Activated T-cell treated with anti-CD3 and anti-CD28 coated beads, Interleukin-2, amount 50 U/mL, for 1 hour (primary cell): ENCODE data around the gene SORT1.
"Not testable (repeated sequence)": the region's sequence is repeated elsewhere in the genome, so short reads cannot be mapped to it uniquely, and the experiment has no call there.

Experiments used
- DNase-seq: peaks from one replicate; pipeline ENCODE4 v3.0.0-alpha.2; 2020

SORT1 gene

GRCh38 chr1:109397581-109398342, at the start of gene SORT1:
Gene SORT1 (minus strand): TSS chr1:109397918. CDS start chr1:109397892, 26 bp downstream.
- peak; percentile 70 for DNase-seq

- DNase-seq: not testable (repeated sequence)
Observed at GRCh38 chr1:109445949-109446695, 48.4 kb upstream of the SORT1 start.

- DNase-seq: no peak
Observed at GRCh38 chr1:109444346-109444745, 46.6 kb upstream of the SORT1 start.

- no peak for DNase-seq
Observed at GRCh38 chr1:109443476-109443875, 45.8 kb upstream of the SORT1 start.

- no peak for DNase-seq
Observed at GRCh38 chr1:109441069-109441468, 43.4 kb upstream of the SORT1 start.

GRCh38 chr1:109438798-109439297, 41.1 kb upstream of the SORT1 start:
- DNase-seq: no peak

GRCh38 chr1:109434484-109434883, 36.8 kb upstream of the SORT1 start:
- no peak for DNase-seq

- DNase-seq: no peak
Observed at GRCh38 chr1:109433322-109433721, 35.6 kb upstream of the SORT1 start.

- DNase-seq: no peak
Observed at GRCh38 chr1:109432336-109432735, 34.6 kb upstream of the SORT1 start.

- DNase-seq: no peak
Observed at GRCh38 chr1:109427171-109427467, 29.4 kb upstream of the SORT1 start.

- peak; percentile 88 for DNase-seq
Observed at GRCh38 chr1:109426281-109427170, 28.8 kb upstream of the SORT1 start, which contains the start of gene PSMA5. Gene PSMA5 (minus strand): TSS chr1:109426448. CDS start chr1:109426330, 118 bp downstream.

GRCh38 chr1:109425391-109426280, 27.9 kb upstream of the SORT1 start:
- DNase-seq: no peak

GRCh38 chr1:109423498-109423897, 25.8 kb upstream of the SORT1 start:
- DNase-seq: no peak

GRCh38 chr1:109412551-109412950, 14.8 kb upstream of the SORT1 start:
- DNase-seq: no peak

GRCh38 chr1:109404838-109405237, 7.1 kb upstream of the SORT1 start:
- no peak for DNase-seq

- DNase-seq: no peak
Observed at GRCh38 chr1:109402025-109402424, 4.3 kb upstream of the SORT1 start.

- DNase-seq: no peak
Observed at GRCh38 chr1:109400035-109400655, 2.4 kb upstream of the SORT1 start.

- DNase-seq: no peak
Observed at GRCh38 chr1:109399326-109399957, 1.7 kb upstream of the SORT1 start.

GRCh38 chr1:109398343-109399225, 866 bp upstream of the SORT1 start:
- DNase-seq: no peak
